ENCODE data around the gene ECHDC3.

ECHDC3 gene

GRCh38 chr10:11756766-11757315 is 14.7 kb downstream of the ECHDC3 start:
- no peak for DNase-seq
- Mint-ChIP-seq H3K4me1 (peaks cover 8% of the 10 kb centered on the region), H3K9me3 (no peaks in the 10 kb centered on the region), H3K27me3 (no peaks in the 10 kb centered on the region), H3K4me3 (no peak overlapping the region), H3K27ac (no peak overlapping the region)
- no peak for ATAC-seq

GRCh38 chr10:11757454-11757820 is 15.3 kb downstream of the ECHDC3 start:
- ATAC-seq (no peak), DNase-seq (no peak)
- Mint-ChIP-seq H3K4me1 (peaks cover 8% of the 10 kb centered on the region), H3K9me3 (no peaks in the 10 kb centered on the region), H3K27ac (no peak overlapping the region), H3K4me3 (no peak overlapping the region), H3K27me3 (no peaks in the 10 kb centered on the region)

GRCh38 chr10:11757821-11758463 is 15.8 kb downstream of the ECHDC3 start:
- DNase-seq (peak; percentile 82 to 84), ATAC-seq (peak; percentile 99)
- Mint-ChIP-seq H3K27ac (peak overlapping the region in 1 of 2 donors; percentile 46), H3K4me1 (peaks cover 8% of the 10 kb centered on the region), H3K27me3 (no peaks in the 10 kb centered on the region), H3K4me3 (no peak overlapping the region), H3K9me3 (no peaks in the 10 kb centered on the region)

- DNase-seq (no peak), ATAC-seq (no peak)
- H3K27ac Mint-ChIP-seq, result no peak overlapping the region
- H3K4me3 Mint-ChIP-seq, result no peak overlapping the region
- H3K27me3 Mint-ChIP-seq, result no peaks in the 10 kb centered on the region
- H3K4me1 Mint-ChIP-seq, result peaks cover 8% of the 10 kb centered on the region
- no peaks in the 10 kb centered on the region for H3K9me3 Mint-ChIP-seq
These were observed 16.5 kb downstream of the ECHDC3 start for GRCh38 chr10:11758527-11759236.

GRCh38 chr10:11759347-11759746 is 17.2 kb downstream of the ECHDC3 start:
- no peak for ATAC-seq
- H3K27me3 Mint-ChIP-seq, result no peaks in the 10 kb centered on the region
- DNase-seq, result no peak
- peaks cover 8% of the 10 kb centered on the region for H3K4me1 Mint-ChIP-seq
- H3K4me3 Mint-ChIP-seq, result no peak overlapping the region
- H3K27ac Mint-ChIP-seq, result no peak overlapping the region
- H3K9me3 Mint-ChIP-seq, result no peaks in the 10 kb centered on the region

- DNase-seq, result no peak
- Mint-ChIP-seq H3K4me3 (no peak overlapping the region), H3K4me1 (peaks cover 8% of the 10 kb centered on the region), H3K27ac (no peak overlapping the region), H3K27me3 (no peaks in the 10 kb centered on the region), H3K9me3 (no peaks in the 10 kb centered on the region)
- no peak for ATAC-seq
These were observed 18.0 kb downstream of the ECHDC3 start for GRCh38 chr10:11760151-11760550.

- Mint-ChIP-seq H3K4me1 (peaks cover 8% of the 10 kb centered on the region), H3K27me3 (no peaks in the 10 kb centered on the region)
- no peak for ATAC-seq
These were observed 18.7 kb downstream of the ECHDC3 start for GRCh38 chr10:11760861-11761260.

GRCh38 chr10:11761431-11761830 is 19.2 kb downstream of the ECHDC3 start:
- DNase-seq, result no peak
- Mint-ChIP-seq H3K27me3 (no peaks in the 10 kb centered on the region), H3K9me3 (no peaks in the 10 kb centered on the region), H3K4me3 (no peak overlapping the region), H3K4me1 (peaks cover 8% of the 10 kb centered on the region), H3K27ac (no peak overlapping the region)
- no peak for ATAC-seq

More at GRCh38 chr10:11760861-11761260, 18.7 kb downstream of the ECHDC3 start:
- H3K9me3 Mint-ChIP-seq, result no peaks in the 10 kb centered on the region
- H3K27ac Mint-ChIP-seq, result no peak overlapping the region
- no peak for DNase-seq
- no peak overlapping the region for H3K4me3 Mint-ChIP-seq

- ATAC-seq, result peak; percentile 15
These were observed 20.7 kb downstream of the ECHDC3 start for GRCh38 chr10:11762706-11763500.

GRCh38 chr10:11763501-11763861 is 21.3 kb downstream of the ECHDC3 start:
- no peak overlapping the region for H3K27ac Mint-ChIP-seq
- ATAC-seq (peak; percentile 18), DNase-seq (no peak)
- no peaks in the 10 kb centered on the region for H3K4me1 Mint-ChIP-seq
- H3K27me3 Mint-ChIP-seq, result no peaks in the 10 kb centered on the region
- no peak overlapping the region for H3K4me3 Mint-ChIP-seq
- H3K9me3 Mint-ChIP-seq, result no peaks in the 10 kb centered on the region

More at GRCh38 chr10:11762706-11763500, 20.7 kb downstream of the ECHDC3 start:
- no peak for DNase-seq
- Mint-ChIP-seq H3K27me3 (no peaks in the 10 kb centered on the region), H3K9me3 (no peaks in the 10 kb centered on the region), H3K4me1 (peaks cover 4% of the 10 kb centered on the region), H3K4me3 (no peak overlapping the region), H3K27ac (no peak overlapping the region)

- no peak for DNase-seq
- no peaks in the 10 kb centered on the region for H3K9me3 Mint-ChIP-seq
- H3K4me3 Mint-ChIP-seq, result no peak overlapping the region
- H3K4me1 Mint-ChIP-seq, result no peaks in the 10 kb centered on the region
- ATAC-seq, result no peak
- no peak overlapping the region for H3K27ac Mint-ChIP-seq
- no peaks in the 10 kb centered on the region for H3K27me3 Mint-ChIP-seq
These were observed 23.0 kb downstream of the ECHDC3 start for GRCh38 chr10:11765141-11765540.

GRCh38 chr10:11772575-11773288 is 30.6 kb downstream of the ECHDC3 start:
- Mint-ChIP-seq H3K9me3 (no peaks in the 10 kb centered on the region), H3K27ac (no peak overlapping the region), H3K27me3 (no peaks in the 10 kb centered on the region), H3K4me3 (no peak overlapping the region), H3K4me1 (no peaks in the 10 kb centered on the region)
- DNase-seq (no peak), ATAC-seq (no peak)

GRCh38 chr10:11773761-11774441 is 31.7 kb downstream of the ECHDC3 start:
- no peaks in the 10 kb centered on the region for H3K9me3 Mint-ChIP-seq
- no peaks in the 10 kb centered on the region for H3K4me1 Mint-ChIP-seq
- no peak overlapping the region for H3K4me3 Mint-ChIP-seq
- DNase-seq (no peak), ATAC-seq (no peak)
- no peak overlapping the region for H3K27ac Mint-ChIP-seq
- H3K27me3 Mint-ChIP-seq, result no peaks in the 10 kb centered on the region

- H3K4me3 Mint-ChIP-seq, result no peak overlapping the region
- H3K4me1 Mint-ChIP-seq, result no peaks in the 10 kb centered on the region
- H3K27ac Mint-ChIP-seq, result no peak overlapping the region
- ATAC-seq, result no peak
- no peak for DNase-seq
- H3K27me3 Mint-ChIP-seq, result no peaks in the 10 kb centered on the region
- H3K9me3 Mint-ChIP-seq, result no peaks in the 10 kb centered on the region
These were observed 33.2 kb downstream of the ECHDC3 start for GRCh38 chr10:11775412-11775811.

- Mint-ChIP-seq H3K9me3 (no peaks in the 10 kb centered on the region), H3K4me3 (no peak overlapping the region), H3K4me1 (no peaks in the 10 kb centered on the region), H3K27ac (no peak overlapping the region), H3K27me3 (no peaks in the 10 kb centered on the region)
- no peak for ATAC-seq
- no peak for DNase-seq
These were observed 33.9 kb downstream of the ECHDC3 start for GRCh38 chr10:11776080-11776479.
